ENCODE measurements around the gene C17orf67.

The C17orf67 gene

DNA sequence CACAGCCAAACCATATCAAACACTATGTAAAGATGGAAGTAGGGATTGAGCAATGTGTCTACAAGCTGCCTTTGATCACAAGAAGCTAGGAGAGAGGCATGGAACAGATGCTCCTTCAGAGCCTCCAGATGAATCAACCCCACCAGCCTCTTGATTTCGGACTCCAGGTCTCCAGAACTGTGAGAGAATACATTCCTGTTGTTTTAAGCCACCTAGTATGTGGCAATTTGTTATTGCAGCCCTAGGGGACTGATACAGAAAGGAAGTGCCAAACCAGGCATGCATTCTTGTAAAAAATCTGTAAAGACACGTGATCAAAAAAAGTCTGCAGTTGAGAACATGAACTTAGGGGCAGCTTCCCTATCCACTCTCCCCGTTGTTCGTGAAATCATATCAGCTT, 91.1 kb downstream of the C17orf67 start:
- DNase-seq = no peak
- intact Hi-C loops (cut with DNase I) = no loop called here
